Psoas muscle (tissue), 8 donors: ENCODE results near the gene TKFC. TPM values are rescaled to one million over a fixed set of nuclear protein-coding genes. Genes with fewer than 3 reads are reported as not detected.
A peak's percentile ranks its signal among the peaks of the same experiment; 100 is the strongest.

Source experiments
- ATAC-seq, 4 donors: fragments of 200-7000 bp; cut with Tn5 transposase; one replicate each; pipeline ENCODE4 v1.9.1; 2020; ENCODE audit warnings: moderate library complexity in 3 of 4, mild to moderate bottlenecking in 2 of 4
- DNase-seq, 2 donors: peaks; one replicate each; pipeline ENCODE4 v3.0.0-alpha.2; 2020
- H3K27ac ChIP-seq: fragments of 200-600 bp; one replicate; pipeline ENCODE4 v1.8.0; 2022
- H3K27me3 ChIP-seq, 3 donors: fragments of 200-600 bp in 1 of 3; one replicate each; pipeline versions ENCODE4 v1.6.1 to v1.8.0; 2013 to 2022; ENCODE audit warnings: low read length in 2 of 3, mild to moderate bottlenecking in 2 of 3, moderate library complexity in 1 of 3; ENCODE audit not compliant: insufficient read depth in 3 of 3
- H3K36me3 ChIP-seq, 2 donors: fragments of 200-600 bp in 1 of 2; one replicate each; pipeline versions ENCODE4 v1.6.1 to v1.8.0; 2013 to 2022; ENCODE audit warnings: low read depth in 1 of 2, mild to moderate bottlenecking in 1 of 2, moderate library complexity in 1 of 2; ENCODE audit not compliant: insufficient read depth in 1 of 2
- H3K4me1 ChIP-seq: fragments of 200-600 bp; one replicate; pipeline ENCODE4 v1.8.0; 2022
- H3K4me3 ChIP-seq: fragments of 200-600 bp; one replicate; pipeline ENCODE4 v1.8.0; 2022; ENCODE audit warnings: mild to moderate bottlenecking
- H3K9me3 ChIP-seq: fragments of 200-600 bp; one replicate; pipeline ENCODE4 v1.8.0; 2022
- CTCF ChIP-seq: fragments of 200-600 bp; IDR thresholded peaks from one replicate; pipeline ENCODE4 v1.8.0; 2022; ENCODE audit warnings: antibody characterized with exemption
- WGBS, 3 donors: extraction: QIAGEN DNeasy Blood & Tissue Kit; methylation state at CpG; one replicate each; pipeline versions ENCODE4 v1.1.6 to v1.1.7; 2013; 5-methylcytosine and 5-hydroxymethylcytosine counted together
- intact Hi-C, 2 donors: fragments of 100-400 bp; cut with DNase I; formaldehyde crosslinking; loops; one replicate each; pipeline versions ENCODE4 v1.11.0 to v1.14.2; 2022
- polyA plus RNA-seq, 3 donors: library from polyadenylated mRNA; stranded (reverse); fragments of 200-250 nt; gene quantifications; one replicate each; pipeline ENCODE4 v1.2.3, GENCODE V29; 2013
- total RNA-seq, 4 donors: library from RNA; stranded (reverse); fragmentation: NEBNext Ultra II Directional in 2 of 4; extraction: Animal tissue kit (Norgen Biotek cat#: 25700) in 2 of 4; gene quantifications; one replicate each; pipeline versions ENCODE4 v1.2.1 to v1.2.4, GENCODE V29; 2021 to 2023
- donor health status: healthy with polysubstance abuse.
- donor health status: DM: no; HTN: no; CAD: no; lungs with moderate emphysema.
- donor health status: Bipolar disorder and iron deficiency.
- donor health status: healthy.
- donor health status: DM: yes; HTN: yes; CAD: no.
- donor health status: DM: no; HTN: no; CAD: no.
- donor health status: DM: no; HTN: no; CAD: no.
- donor health status: DM: yes; HTN: yes; CAD: no.

Gene TKFC
- total and polyA plus RNA-seq, 7 donors = 7.2 to 30.4 (median 13.4) TPM

- DNase-seq (no peak), ATAC-seq (no peak)
- intact Hi-C loops = no loop called here
- Histone ChIP-seq H3K4me1 (no peaks in the 10 kb centered on the region), H3K9me3 (no peaks in the 10 kb centered on the region), H3K36me3 (peaks cover 0 to 83% of the 10 kb centered on the region in 2 donors), H3K27me3 (no peaks in the 10 kb centered on the region), H3K27ac (no peak overlapping the region), H3K4me3 (no peak overlapping the region)
- TF ChIP-seq CTCF = no peak
- WGBS, 3 donors = 76 to 82% (median 77%) methylated on average over 14 of the region's 14 CpGs
Measured at GRCh38 chr11:61345954-61346843, 13.2 kb downstream of the TKFC start.

- peaks cover 0 to 86% of the 10 kb centered on the region in 2 donors for H3K36me3 ChIP-seq
- H3K9me3 ChIP-seq = no peaks in the 10 kb centered on the region
- no peak overlapping the region for H3K4me3 ChIP-seq
- no peak for TF ChIP-seq CTCF
- no peaks in the 10 kb centered on the region for H3K27me3 ChIP-seq
- DNase-seq (no peak), ATAC-seq (peak in 2 of 4 donors; percentile 26 to 31)
- H3K27ac ChIP-seq = no peak overlapping the region
- WGBS, 3 donors = 71 to 77% (median 73%) methylated on average over 11 of the region's 11 CpGs
- intact Hi-C loops = no loop called here
- H3K4me1 ChIP-seq = no peaks in the 10 kb centered on the region
Measured at GRCh38 chr11:61347916-61348461, 15.0 kb downstream of the TKFC start.

- Histone ChIP-seq H3K27me3 (no peaks in the 10 kb centered on the region), H3K4me3 (no peak overlapping the region), H3K9me3 (no peaks in the 10 kb centered on the region), H3K4me1 (no peaks in the 10 kb centered on the region), H3K27ac (no peak overlapping the region), H3K36me3 (peaks cover 0 to 92% of the 10 kb centered on the region in 2 donors)
- DNase-seq (peak in 1 of 2 donors; percentile 42), ATAC-seq (peak; percentile 27 to 71 (median 38))
- whole genome bisulfite sequencing, 3 donors = 84 to 88% (median 85%) methylated on average over 12 of the region's 12 CpGs
- intact Hi-C loops = no loop called here
- no peak for TF ChIP-seq CTCF
Measured at GRCh38 chr11:61349189-61349751, 16.2 kb downstream of the TKFC start.

- H3K27me3 ChIP-seq = no peaks in the 10 kb centered on the region
- intact Hi-C loops = no loop called here
- DNase-seq (no peak), ATAC-seq (no peak)
- 89 to 96% (median 95%) methylated on average over 10 of the region's 10 CpGs for WGBS, 3 donors
- no peak for TF ChIP-seq CTCF
- H3K36me3 ChIP-seq = peaks cover 0 to 90% of the 10 kb centered on the region in 2 donors
- H3K4me3 ChIP-seq = no peak overlapping the region
- no peaks in the 10 kb centered on the region for H3K4me1 ChIP-seq
- no peak overlapping the region for H3K27ac ChIP-seq
- H3K9me3 ChIP-seq = no peaks in the 10 kb centered on the region
Measured at GRCh38 chr11:61349916-61350315, 16.9 kb downstream of the TKFC start.
